Measurements from ENCODE around the gene KRTAP5-9.
"Not testable (repeated sequence)": the region's sequence is repeated elsewhere in the genome, so short reads cannot be mapped to it uniquely, and the experiment has no call there.

The KRTAP5-9 gene

DNA sequence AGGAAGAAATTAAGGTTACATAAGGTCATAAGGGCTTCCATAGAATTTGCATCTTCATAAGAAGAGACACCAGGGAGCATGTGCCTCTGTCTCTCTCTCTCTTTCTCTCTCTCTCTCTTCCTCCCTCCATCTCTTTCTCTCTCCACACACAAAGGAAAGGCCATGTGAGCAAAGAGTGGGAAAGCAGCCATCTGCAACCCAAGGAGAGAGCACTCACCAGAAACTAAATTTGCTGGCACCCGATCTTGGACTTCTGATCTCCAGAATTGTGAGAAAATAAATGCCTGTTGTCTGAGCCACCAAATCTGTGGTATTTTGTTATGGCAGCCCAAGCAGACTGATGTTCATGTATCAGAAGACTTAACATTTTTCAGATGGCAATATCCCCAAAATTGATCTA is 10.8 kb downstream of the KRTAP5-9 start:
- H3K36me3 ChIP-seq (ENCODE audit: control insufficient read depth, insufficient read depth, low read length), result no peaks in the 10 kb centered on the region
- DNase-seq (ENCODE audit: low read depth, low spot score), result no peak
- H3K4me1 ChIP-seq (ENCODE audit: control insufficient read depth, insufficient read depth, low read length), result no peaks in the 10 kb centered on the region
- H3K27ac ChIP-seq (ENCODE audit: low read length), result no peak overlapping the region
- H3K4me3 ChIP-seq (ENCODE audit: low read length), result no peak overlapping the region
- WGBS (ENCODE audit: insufficient coverage, insufficient read length), result no CpG with 5 or more reads among the region's 1 CpG
- H3K9me3 ChIP-seq (ENCODE audit: control insufficient read depth, insufficient read depth, low read length), result no peaks in the 10 kb centered on the region; the same call in 1 of the 2 replicates
- no peaks in the 10 kb centered on the region for H3K27me3 ChIP-seq (ENCODE audit: control insufficient read depth, insufficient read depth, low read length)

DNA sequence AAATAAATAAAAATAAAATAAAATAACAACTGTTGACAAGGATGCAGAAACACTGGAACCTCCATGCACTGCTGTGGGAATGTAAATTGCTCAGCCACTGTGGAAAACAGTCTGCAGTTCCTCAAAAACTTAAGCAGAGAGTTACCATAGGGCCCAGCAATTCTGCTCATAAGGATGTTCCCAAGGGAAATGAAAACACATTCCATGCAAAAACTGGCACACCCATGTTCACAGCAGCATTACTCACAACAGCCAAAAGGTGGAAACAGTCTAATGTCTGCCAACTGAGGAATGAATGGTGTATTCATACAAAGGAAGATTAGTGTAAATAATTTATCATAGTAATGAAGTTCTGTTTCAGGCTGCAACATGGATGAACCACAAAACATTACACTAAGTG is 13.9 kb downstream of the KRTAP5-9 start:
- no peak overlapping the region for H3K4me3 ChIP-seq (ENCODE audit: low read length)
- H3K4me1 ChIP-seq (ENCODE audit: control insufficient read depth, insufficient read depth, low read length), result 0 out of 2 replicates have a peak, but pooled peaks cover under 1% of the 10 kb centered on the region
- H3K27ac ChIP-seq (ENCODE audit: low read length), result no peak overlapping the region
- no peaks in the 10 kb centered on the region for H3K27me3 ChIP-seq (ENCODE audit: control insufficient read depth, insufficient read depth, low read length)
- H3K9me3 ChIP-seq (ENCODE audit: control insufficient read depth, insufficient read depth, low read length), result no peaks in the 10 kb centered on the region; the same call in 1 of the 2 replicates
- H3K36me3 ChIP-seq (ENCODE audit: control insufficient read depth, insufficient read depth, low read length), result no peaks in the 10 kb centered on the region
- no peak for DNase-seq (ENCODE audit: low read depth, low spot score)

DNA sequence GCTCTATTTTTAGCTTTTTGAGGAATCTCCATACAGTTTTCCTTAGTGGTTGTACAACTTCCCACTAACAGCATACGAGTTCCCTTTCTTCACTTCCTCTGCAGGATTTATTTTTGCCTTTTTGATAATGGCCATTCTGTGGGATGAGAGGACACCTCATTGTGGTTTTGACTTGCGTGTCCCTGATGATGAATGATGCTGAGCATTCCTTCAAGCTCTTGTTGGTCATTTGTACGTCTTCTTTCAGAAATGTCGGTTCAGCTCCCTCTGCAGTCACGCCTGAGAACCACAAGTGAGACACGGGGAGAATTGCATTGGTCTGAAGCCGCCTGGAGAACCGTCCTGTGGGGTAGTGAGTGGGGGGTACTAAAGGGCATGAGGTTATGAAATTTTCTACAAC is 15.2 kb downstream of the KRTAP5-9 start:
- no peaks in the 10 kb centered on the region; the same call in 1 of the 2 replicates for H3K9me3 ChIP-seq (ENCODE audit: control insufficient read depth, insufficient read depth, low read length)
- DNase-seq (ENCODE audit: low read depth, low spot score), result peak; percentile 31
- H3K4me3 ChIP-seq (ENCODE audit: low read length), result no peak overlapping the region
- H3K27me3 ChIP-seq (ENCODE audit: control insufficient read depth, insufficient read depth, low read length), result no peaks in the 10 kb centered on the region
- H3K27ac ChIP-seq (ENCODE audit: low read length), result no peak overlapping the region
- no peaks in the 10 kb centered on the region for H3K36me3 ChIP-seq (ENCODE audit: control insufficient read depth, insufficient read depth, low read length)
- WGBS (ENCODE audit: insufficient coverage, insufficient read length), result no CpG with 5 or more reads among the region's 8 CpGs
- H3K4me1 ChIP-seq (ENCODE audit: control insufficient read depth, insufficient read depth, low read length), result 0 out of 2 replicates have a peak, but pooled peaks cover 2% of the 10 kb centered on the region

GRCh38 chr11:71564430-71564829 is 16.2 kb downstream of the KRTAP5-9 start:
- Histone ChIP-seq H3K4me3 (ENCODE audit: low read length) (no peak overlapping the region), H3K27me3 (ENCODE audit: control insufficient read depth, insufficient read depth, low read length) (no peaks in the 10 kb centered on the region), H3K4me1 (ENCODE audit: control insufficient read depth, insufficient read depth, low read length) (0 out of 2 replicates have a peak, but pooled peaks cover 2% of the 10 kb centered on the region), H3K9me3 (ENCODE audit: control insufficient read depth, insufficient read depth, low read length) (no peaks in the 10 kb centered on the region), H3K27ac (ENCODE audit: low read length) (no peak overlapping the region), H3K36me3 (ENCODE audit: control insufficient read depth, insufficient read depth, low read length) (no peaks in the 10 kb centered on the region)
- no CpG with 5 or more reads among the region's 4 CpGs for whole genome bisulfite sequencing (ENCODE audit: insufficient coverage, insufficient read length)
- DNase-seq (ENCODE audit: low read depth, low spot score), result no peak

- no peak within 1 kb of the TSS for H3K27ac ChIP-seq (ENCODE audit: low read length)
- 0 out of 2 replicates have a peak, but pooled peaks cover 2% of the 10 kb centered on the region for H3K4me1 ChIP-seq (ENCODE audit: control insufficient read depth, insufficient read depth, low read length)
- no peaks in the 10 kb centered on the region for H3K36me3 ChIP-seq (ENCODE audit: control insufficient read depth, insufficient read depth, low read length)
- WGBS (ENCODE audit: insufficient coverage, insufficient read length), result no CpG with 5 or more reads among the region's 5 CpGs
- H3K9me3 ChIP-seq (ENCODE audit: control insufficient read depth, insufficient read depth, low read length), result no peaks in the 10 kb centered on the region
- no peak within 1 kb of the TSS for H3K4me3 ChIP-seq (ENCODE audit: low read length)
- no peak for DNase-seq (ENCODE audit: low read depth, low spot score)
- no peaks in the 10 kb centered on the region for H3K27me3 ChIP-seq (ENCODE audit: control insufficient read depth, insufficient read depth, low read length)
Observed at GRCh38 chr11:71565263-71565662, 17.0 kb downstream of the KRTAP5-9 start, which contains the start of gene KRTAP5-10. Gene KRTAP5-10 (plus strand): TSS chr11:71565563. CDS start chr11:71565588, 25 bp downstream.

DNA sequence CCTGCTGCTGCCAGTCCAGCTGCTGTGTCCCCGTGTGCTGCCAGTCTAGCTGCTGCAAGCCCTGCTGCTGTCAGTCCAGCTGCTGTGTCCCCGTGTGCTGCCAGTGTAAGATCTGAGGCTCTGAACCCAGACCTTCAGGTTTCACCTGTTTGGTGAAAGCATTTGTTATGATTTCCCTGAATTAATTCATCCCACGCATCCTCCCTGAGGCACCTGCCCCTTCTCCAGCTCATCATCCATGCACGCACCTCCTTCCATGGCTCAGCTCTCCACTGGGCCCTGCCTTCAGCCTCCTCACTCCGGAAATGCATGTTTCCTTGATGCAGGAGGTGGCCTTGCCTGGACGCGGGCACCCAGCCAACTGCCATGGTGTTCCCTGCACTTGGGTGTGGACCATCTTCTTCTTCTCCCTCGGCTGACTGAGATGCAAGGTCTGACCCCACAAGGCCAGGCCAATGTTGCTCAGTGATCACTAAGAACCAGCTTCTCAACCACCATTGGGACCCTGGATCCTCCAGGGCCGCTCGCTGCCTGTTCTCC is 17.9 kb downstream of the KRTAP5-9 start:
- Histone ChIP-seq H3K27me3 (ENCODE audit: control insufficient read depth, insufficient read depth, low read length) (no peaks in the 10 kb centered on the region), H3K4me3 (ENCODE audit: low read length) (no peak overlapping the region), H3K4me1 (ENCODE audit: control insufficient read depth, insufficient read depth, low read length) (0 out of 2 replicates have a peak, but pooled peaks cover 2% of the 10 kb centered on the region), H3K36me3 (ENCODE audit: control insufficient read depth, insufficient read depth, low read length) (no peaks in the 10 kb centered on the region), H3K27ac (ENCODE audit: low read length) (no peak overlapping the region), H3K9me3 (ENCODE audit: control insufficient read depth, insufficient read depth, low read length) (no peaks in the 10 kb centered on the region)
- DNase-seq (ENCODE audit: low read depth, low spot score), result no peak
- WGBS (ENCODE audit: insufficient coverage, insufficient read length), result no CpG with 5 or more reads among the region's 10 CpGs

DNA sequence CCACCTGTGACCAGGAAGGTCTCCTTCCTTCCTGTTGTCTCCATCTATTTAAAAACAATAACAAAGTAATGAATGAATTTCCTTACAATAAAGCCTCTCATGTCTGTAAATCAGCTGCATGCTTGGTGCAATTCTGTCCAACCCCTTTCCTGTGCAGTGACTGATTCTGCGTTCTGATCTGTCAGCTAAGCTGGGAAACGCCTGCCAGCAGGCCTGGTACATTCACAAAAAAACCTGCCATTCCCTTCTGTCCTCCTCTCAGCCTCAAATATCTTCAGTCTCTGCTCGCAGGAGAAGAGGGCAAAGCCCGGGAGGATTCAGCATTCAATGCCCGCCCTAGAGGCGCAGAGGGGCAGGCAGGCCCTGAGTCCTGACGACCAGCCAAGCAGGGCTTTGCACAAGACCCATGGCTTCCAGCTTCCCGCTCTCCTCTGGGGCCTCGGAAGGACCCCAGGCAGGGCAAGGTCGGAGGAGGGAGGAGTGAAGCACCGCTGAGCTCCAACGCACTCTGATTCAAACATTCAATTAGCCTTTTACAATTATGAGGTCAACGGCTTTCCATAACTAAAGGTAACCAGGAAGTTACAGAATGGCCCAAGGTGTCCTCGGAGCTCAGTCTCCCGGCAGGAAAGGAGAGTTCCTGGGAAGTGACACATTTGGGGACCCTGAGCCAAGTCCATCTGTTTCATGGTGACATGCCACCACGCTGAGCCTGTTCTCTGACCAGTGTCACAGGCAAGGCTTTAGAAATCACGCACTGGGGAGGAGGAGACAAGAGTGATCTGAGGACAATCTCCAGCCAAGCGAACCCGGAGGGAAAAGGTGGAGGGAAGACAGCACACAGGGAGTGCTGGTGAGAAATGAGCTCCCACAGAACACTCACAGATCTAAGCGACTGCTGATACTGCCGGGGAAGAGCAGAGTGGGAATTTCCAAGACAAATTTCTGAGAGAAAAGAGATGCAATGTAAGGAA is 18.7 kb downstream of the KRTAP5-9 start:
- H3K4me1 ChIP-seq (ENCODE audit: control insufficient read depth, insufficient read depth, low read length); DNase-seq (ENCODE audit: low read depth, low spot score); H3K36me3 ChIP-seq (ENCODE audit: control insufficient read depth, insufficient read depth, low read length); H3K4me3 ChIP-seq (ENCODE audit: low read length); H3K27me3 ChIP-seq (ENCODE audit: control insufficient read depth, insufficient read depth, low read length); H3K27ac ChIP-seq (ENCODE audit: low read length); H3K9me3 ChIP-seq (ENCODE audit: control insufficient read depth, insufficient read depth, low read length): not testable (repeated sequence)
- WGBS (ENCODE audit: insufficient coverage, insufficient read length), result no CpG with 5 or more reads among the region's 21 CpGs

GRCh38 chr11:71567633-71568032 is 19.4 kb downstream of the KRTAP5-9 start:
- H3K27ac ChIP-seq (ENCODE audit: low read length); H3K9me3 ChIP-seq (ENCODE audit: control insufficient read depth, insufficient read depth, low read length); H3K27me3 ChIP-seq (ENCODE audit: control insufficient read depth, insufficient read depth, low read length); DNase-seq (ENCODE audit: low read depth, low spot score); H3K4me1 ChIP-seq (ENCODE audit: control insufficient read depth, insufficient read depth, low read length); H3K36me3 ChIP-seq (ENCODE audit: control insufficient read depth, insufficient read depth, low read length); H3K4me3 ChIP-seq (ENCODE audit: low read length): not testable (repeated sequence)
- WGBS (ENCODE audit: insufficient coverage, insufficient read length), result no CpG with 5 or more reads among the region's 8 CpGs

DNA sequence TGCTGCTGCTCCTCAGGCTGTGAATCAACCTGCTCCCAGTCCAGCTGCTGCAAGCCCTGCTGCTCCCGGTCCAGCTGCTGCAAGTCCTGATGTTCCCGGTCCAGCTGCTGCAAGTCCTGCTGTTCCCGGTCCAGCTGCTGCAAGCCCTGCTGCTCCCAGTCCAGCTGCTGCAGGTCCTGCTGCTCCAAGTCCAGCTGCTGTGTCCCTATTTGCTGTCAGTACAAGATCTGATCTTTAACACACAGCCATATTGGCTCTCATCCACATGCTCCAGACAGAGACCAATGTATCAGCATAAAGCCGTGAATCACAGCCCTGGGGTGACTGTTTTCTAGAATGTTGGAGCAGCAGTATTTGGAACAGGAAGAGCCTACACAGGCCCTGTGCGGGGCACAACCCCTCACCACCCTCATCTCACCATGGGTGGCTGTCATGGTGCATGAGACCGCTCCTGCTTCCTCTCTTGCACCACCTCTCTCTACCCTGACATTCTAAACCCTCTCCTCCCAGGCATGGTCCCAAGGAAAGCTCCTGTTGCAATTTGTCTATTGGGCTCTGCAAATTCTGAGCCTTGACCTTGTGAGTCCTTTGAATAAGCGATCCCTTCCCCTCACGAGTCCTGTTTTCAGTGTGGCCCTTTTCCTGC is 20.6 kb downstream of the KRTAP5-9 start:
- no peak for DNase-seq (ENCODE audit: low read depth, low spot score)
- H3K4me1 ChIP-seq (ENCODE audit: control insufficient read depth, insufficient read depth, low read length), result 0 out of 2 replicates have a peak, but pooled peaks cover 2% of the 10 kb centered on the region
- H3K36me3 ChIP-seq (ENCODE audit: control insufficient read depth, insufficient read depth, low read length), result no peaks in the 10 kb centered on the region
- no peaks in the 10 kb centered on the region for H3K9me3 ChIP-seq (ENCODE audit: control insufficient read depth, insufficient read depth, low read length)
- H3K27ac ChIP-seq (ENCODE audit: low read length), result no peak overlapping the region
- no CpG with 5 or more reads among the region's 8 CpGs for WGBS (ENCODE audit: insufficient coverage, insufficient read length)
- no peak overlapping the region for H3K4me3 ChIP-seq (ENCODE audit: low read length)
- H3K27me3 ChIP-seq (ENCODE audit: control insufficient read depth, insufficient read depth, low read length), result no peaks in the 10 kb centered on the region

DNA sequence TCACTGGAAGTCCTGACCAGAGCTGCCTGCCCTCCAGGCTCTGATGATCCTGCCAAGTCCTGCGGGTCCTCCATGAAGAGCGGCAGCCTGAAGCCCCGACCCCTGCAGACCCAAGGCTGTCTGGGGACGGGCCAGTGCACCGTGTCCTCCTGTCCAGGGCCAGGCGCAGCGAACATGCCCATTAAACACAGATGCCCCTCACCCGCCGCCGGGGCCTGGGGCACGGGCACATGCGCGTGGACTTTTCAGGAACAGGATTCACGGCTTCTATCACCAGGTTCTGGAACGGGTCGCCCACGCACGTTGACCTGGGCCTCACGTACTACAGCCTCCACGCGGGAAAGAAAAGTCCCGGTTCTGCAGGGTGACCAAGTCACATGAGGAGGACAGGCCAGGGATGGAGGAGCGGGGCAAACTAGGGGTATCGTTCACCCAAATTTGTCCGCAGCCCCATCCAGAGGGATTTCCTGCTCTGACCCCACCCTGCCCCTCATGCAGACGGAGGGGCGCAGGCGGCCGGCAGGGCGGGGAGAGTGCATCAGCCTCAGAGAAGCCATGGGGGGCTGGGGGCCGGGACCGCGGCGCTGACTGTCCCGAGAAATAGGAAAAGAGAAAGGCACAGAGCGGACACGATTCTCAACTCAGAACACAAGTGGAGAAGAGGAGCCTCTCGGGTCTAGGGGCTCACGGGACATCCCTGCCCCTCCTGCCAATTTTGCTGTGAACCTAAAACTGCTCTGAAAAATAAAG is 23.1 kb downstream of the KRTAP5-9 start:
- H3K9me3 ChIP-seq (ENCODE audit: control insufficient read depth, insufficient read depth, low read length); H3K4me3 ChIP-seq (ENCODE audit: low read length); H3K27me3 ChIP-seq (ENCODE audit: control insufficient read depth, insufficient read depth, low read length); DNase-seq (ENCODE audit: low read depth, low spot score); H3K27ac ChIP-seq (ENCODE audit: low read length); H3K4me1 ChIP-seq (ENCODE audit: control insufficient read depth, insufficient read depth, low read length); H3K36me3 ChIP-seq (ENCODE audit: control insufficient read depth, insufficient read depth, low read length): not testable (repeated sequence)
- WGBS (ENCODE audit: insufficient coverage, insufficient read length), result no CpG with 5 or more reads among the region's 39 CpGs

Measured in iPS DF 6.9 (cell line).